Adrenal gland (tissue), 12 donors: ENCODE results near the gene GPC2. TPM values are rescaled to one million over a fixed set of nuclear protein-coding genes. Genes with fewer than 3 reads are reported as not detected.

ENCODE experiments used
- DNase-seq, 7 donors: peaks; one replicate each; pipeline ENCODE4 v3.0.0-alpha.2; 2019 to 2020
- H3K27ac ChIP-seq, 5 donors: fragments of 200-600 bp; sonication (generic) in 4 of 5; 1 replicate in 3 of 5; 2 replicates in 2 of 5; pipeline versions ENCODE4 v1.5.1 to v1.8.0; 2016 to 2020; ENCODE audit warnings: mild to moderate bottlenecking in 1 of 5
- H3K27me3 ChIP-seq: fragments of 200-600 bp; 2 replicates; pipeline ENCODE4 v1.8.0; 2021
- H3K36me3 ChIP-seq, 2 donors: fragments of 200-600 bp; replicated peaks in 1 of 2; 1 replicate in 1 of 2; 2 replicates in 1 of 2; pipeline versions ENCODE4 v1.5.1 to v1.8.0; 2018 to 2022
- H3K4me1 ChIP-seq, 2 donors: fragments of 200-600 bp; replicated peaks in 1 of 2; 1 replicate in 1 of 2; 2 replicates in 1 of 2; pipeline versions ENCODE4 v1.5.1 to v1.8.0; 2018 to 2021
- H3K4me3 ChIP-seq, 4 donors: fragments of 200-600 bp; sonication (generic) in 3 of 4; one replicate each; pipeline ENCODE4 v1.5.1; 2016 to 2018
- H3K9me3 ChIP-seq, 3 donors: fragments of 200-600 bp; sonication (generic) in 1 of 3; replicated peaks in 1 of 3; 1 replicate in 2 of 3; 2 replicates in 1 of 3; pipeline versions ENCODE4 v1.5.1 to v1.8.0; 2016 to 2021
- POLR2A ChIP-seq, 2 donors: fragments of 450-650 bp; IDR thresholded peaks; one replicate each; pipeline ENCODE4 v1.6.1; 2017; ENCODE audit warnings: antibody characterized with exemption in 2 of 2, mild to moderate bottlenecking in 2 of 2, moderate library complexity in 1 of 2
- WGBS, 4 donors: extraction: QIAGEN DNeasy Blood & Tissue Kit in 2 of 4; methylation state at CpG; one replicate each; pipeline versions ENCODE4 v1.1.5 to v1.1.7; 2013 to 2017; 5-methylcytosine and 5-hydroxymethylcytosine counted together
- intact Hi-C, 2 donors: fragments of 100-400 bp; cut with DNase I; formaldehyde crosslinking; loops; one replicate each; pipeline versions ENCODE4 v1.14.1 to v1.15.0; 2022 to 2023
- polyA plus RNA-seq, 3 donors: library from polyadenylated mRNA; stranded (reverse); fragments of 200-250 nt in 2 of 3; fragments of 350-450 nt in 1 of 3; fragmentation: Illumina TruSeq in 1 of 3; extraction: RNeasy Lipid Tissue Mini Kit (QIAGEN cat#74804) in 1 of 3; gene quantifications; one replicate each; pipeline ENCODE4 v1.2.3, GENCODE V29; 2013 to 2014
- total RNA-seq, 9 donors: library from RNA; depleted of rRNA in 4 of 9; stranded (reverse); fragments of >200 nt in 4 of 9; fragments of 120-200 nt in 1 of 9; fragmentation: NEBNext Ultra II Directional in 1 of 9; extraction: Animal tissue kit (Norgen Biotek cat#: 25700) in 1 of 9; gene quantifications; one replicate each; pipeline versions ENCODE4 v1.1.0 to v1.2.4, GENCODE V29; 2013 to 2023
- TF ChIP-seq, protein P1 (sequence below), 6 experiments: fragments of 450-650 bp in 4 of 6; fragments of 200-600 bp in 2 of 6; sonication (generic) in 1 of 6; IDR thresholded peaks; 1 replicate in 5 of 6; 2 replicates in 1 of 6; pipeline versions ENCODE4 v1.5.1 to v1.8.0; 2016 to 2021; ENCODE audit warnings: antibody characterized with exemption in 6 of 6, mild to moderate bottlenecking in 2 of 6, moderate library complexity in 1 of 6
- donor health status: healthy with polysubstance abuse.
- donor health status: Bipolar disorder and iron deficiency.
- donor health status: DM: yes; HTN: yes; CAD: no.
- donor health status: DM: no; HTN: no; CAD: no.
- donor health status: DM: no; HTN: no; CAD: no.
- donor health status: DM: yes; HTN: yes; CAD: no.

GPC2 gene
- total and polyA plus RNA-seq, 12 donors, result 0.05 to 4.3 (median 1.1) TPM

DNA sequence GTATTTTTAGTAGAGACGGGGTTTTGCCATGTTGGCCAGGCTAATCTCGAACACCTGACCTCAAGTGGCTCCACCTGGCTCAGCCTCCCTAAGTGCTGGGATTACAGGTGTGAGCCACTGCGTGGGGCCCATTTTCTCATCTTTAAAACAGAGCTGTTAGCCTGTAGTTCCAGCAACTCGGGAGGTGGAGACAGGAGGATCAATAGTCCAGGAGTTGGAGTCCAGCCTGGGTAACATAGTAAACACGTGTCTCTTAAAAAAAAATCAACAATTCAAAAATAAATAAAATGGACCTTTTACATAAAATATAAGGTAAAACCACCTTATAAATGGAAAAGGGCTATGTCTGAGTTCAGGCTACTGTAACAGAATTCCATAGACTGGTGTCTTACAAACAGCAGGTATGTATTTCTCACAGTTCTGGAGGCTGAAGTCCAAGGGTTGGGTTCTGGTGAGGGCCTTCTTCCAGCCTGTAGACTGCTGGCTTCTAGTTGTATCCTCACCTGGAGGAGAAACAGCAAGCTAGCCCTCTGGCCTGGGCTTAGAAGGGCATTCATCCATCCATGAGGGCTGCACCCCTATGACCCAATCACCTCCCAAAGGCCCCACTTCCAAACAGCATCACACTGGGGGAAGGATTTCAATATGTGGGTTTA lies 35.6 kb upstream of the GPC2 start:
- WGBS, 4 donors, result 85 to 88% (median 87%) methylated on average over 5 of the region's 5 CpGs
- H3K4me1 ChIP-seq, result peaks cover 0 to 4% of the 10 kb centered on the region in 2 donors
- no peak for TF ChIP-seq POLR2A (IDR thresholded peaks at IDR 0.05)
- TF ChIP-seq, protein P1, sequence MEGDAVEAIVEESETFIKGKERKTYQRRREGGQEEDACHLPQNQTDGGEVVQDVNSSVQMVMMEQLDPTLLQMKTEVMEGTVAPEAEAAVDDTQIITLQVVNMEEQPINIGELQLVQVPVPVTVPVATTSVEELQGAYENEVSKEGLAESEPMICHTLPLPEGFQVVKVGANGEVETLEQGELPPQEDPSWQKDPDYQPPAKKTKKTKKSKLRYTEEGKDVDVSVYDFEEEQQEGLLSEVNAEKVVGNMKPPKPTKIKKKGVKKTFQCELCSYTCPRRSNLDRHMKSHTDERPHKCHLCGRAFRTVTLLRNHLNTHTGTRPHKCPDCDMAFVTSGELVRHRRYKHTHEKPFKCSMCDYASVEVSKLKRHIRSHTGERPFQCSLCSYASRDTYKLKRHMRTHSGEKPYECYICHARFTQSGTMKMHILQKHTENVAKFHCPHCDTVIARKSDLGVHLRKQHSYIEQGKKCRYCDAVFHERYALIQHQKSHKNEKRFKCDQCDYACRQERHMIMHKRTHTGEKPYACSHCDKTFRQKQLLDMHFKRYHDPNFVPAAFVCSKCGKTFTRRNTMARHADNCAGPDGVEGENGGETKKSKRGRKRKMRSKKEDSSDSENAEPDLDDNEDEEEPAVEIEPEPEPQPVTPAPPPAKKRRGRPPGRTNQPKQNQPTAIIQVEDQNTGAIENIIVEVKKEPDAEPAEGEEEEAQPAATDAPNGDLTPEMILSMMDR (IDR thresholded peaks at IDR 0.05), result no peak

DNA sequence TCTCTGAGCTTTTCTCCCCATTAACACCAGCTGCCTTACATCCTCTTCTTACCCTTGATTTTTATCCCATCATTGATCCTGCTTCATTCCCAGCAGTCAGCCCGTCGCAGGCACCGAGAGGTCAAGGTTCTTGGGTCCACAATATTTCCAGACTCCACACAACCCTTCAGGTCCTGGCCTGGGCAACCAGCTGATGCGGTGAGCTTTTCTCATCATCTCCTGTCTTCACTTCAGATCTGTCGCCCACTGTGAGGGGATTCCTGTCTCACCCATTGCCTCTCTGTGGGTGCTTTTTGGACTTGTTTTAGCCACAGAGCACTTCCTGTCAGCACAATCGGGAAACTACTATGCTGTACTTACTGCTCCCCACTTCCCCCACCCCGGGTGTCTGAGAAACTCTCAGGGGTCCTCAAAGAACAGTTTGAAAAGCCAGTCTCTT lies 34.2 kb upstream of the GPC2 start:
- intact Hi-C loops, result loop anchor here in 1 of 2 donors (10.0 kb wide), 1 partner anchor 57 kb away; the partner anchor contains the start of gene TRAPPC14
- no peaks in the 10 kb centered on the region for H3K4me1 ChIP-seq
- no peaks in the 10 kb centered on the region for H3K36me3 ChIP-seq
- no peak for TF ChIP-seq POLR2A (IDR thresholded peaks at IDR 0.05)
- TF ChIP-seq, protein P1 (IDR thresholded peaks at IDR 0.05), result no peak
- no peak overlapping the region for H3K4me3 ChIP-seq
- 65 to 73% (median 69%) methylated on average over 7 of the region's 7 CpGs for WGBS, 4 donors
- no peaks in the 10 kb centered on the region for H3K9me3 ChIP-seq
- no peaks in the 10 kb centered on the region for H3K27me3 ChIP-seq
- no peak for DNase-seq
- no peak overlapping the region for H3K27ac ChIP-seq

More for the DNA sequence above, 35.6 kb upstream of the GPC2 start:
- no peaks in the 10 kb centered on the region for H3K9me3 ChIP-seq
- H3K27me3 ChIP-seq, result no peaks in the 10 kb centered on the region
- DNase-seq, result no peak
- no peak overlapping the region for H3K4me3 ChIP-seq
- intact Hi-C loops, result loop anchor here in 1 of 2 donors (10.0 kb wide), 1 partner anchor 58 kb away; the partner anchor contains the start of gene TRAPPC14
- H3K27ac ChIP-seq, result no peak overlapping the region
- no peaks in the 10 kb centered on the region for H3K36me3 ChIP-seq

DNA sequence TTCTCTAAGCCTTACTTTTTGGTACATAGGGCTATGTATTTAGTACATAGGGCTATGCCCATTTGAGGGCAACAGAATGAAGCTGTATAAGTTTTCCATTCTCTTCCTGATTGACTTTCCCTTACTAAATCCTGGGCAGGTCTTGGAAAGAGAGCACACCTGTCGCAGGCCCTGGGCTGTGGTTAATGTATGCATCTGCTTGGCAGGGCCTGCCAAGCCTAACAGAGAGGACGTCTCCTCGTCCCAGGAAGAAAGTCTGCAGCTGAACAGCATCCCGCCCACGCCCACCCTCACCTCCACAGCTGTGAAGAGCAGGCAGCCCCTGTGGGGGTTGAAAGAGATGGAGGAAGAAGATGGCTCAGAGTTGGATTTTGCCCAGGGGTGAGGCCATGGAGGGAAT lies 33.6 kb upstream of the GPC2 start:
- TF ChIP-seq POLR2A (IDR thresholded peaks at IDR 0.05), result no peak
- TF ChIP-seq, protein P1 (IDR thresholded peaks at IDR 0.05), result no peak
- intact Hi-C loops, result loop anchor here in 1 of 2 donors (10.0 kb wide), 1 partner anchor 56 kb away; the partner anchor contains the start of gene TRAPPC14
- Histone ChIP-seq H3K4me1 (no peaks in the 10 kb centered on the region), H3K27ac (no peak overlapping the region), H3K27me3 (no peaks in the 10 kb centered on the region), H3K4me3 (no peak overlapping the region), H3K36me3 (no peaks in the 10 kb centered on the region), H3K9me3 (no peaks in the 10 kb centered on the region)
- peak in 1 of 7 donors; percentile 42 for DNase-seq
- WGBS, 4 donors, result 80 to 92% (median 88%) methylated on average over 5 of the region's 5 CpGs

DNA sequence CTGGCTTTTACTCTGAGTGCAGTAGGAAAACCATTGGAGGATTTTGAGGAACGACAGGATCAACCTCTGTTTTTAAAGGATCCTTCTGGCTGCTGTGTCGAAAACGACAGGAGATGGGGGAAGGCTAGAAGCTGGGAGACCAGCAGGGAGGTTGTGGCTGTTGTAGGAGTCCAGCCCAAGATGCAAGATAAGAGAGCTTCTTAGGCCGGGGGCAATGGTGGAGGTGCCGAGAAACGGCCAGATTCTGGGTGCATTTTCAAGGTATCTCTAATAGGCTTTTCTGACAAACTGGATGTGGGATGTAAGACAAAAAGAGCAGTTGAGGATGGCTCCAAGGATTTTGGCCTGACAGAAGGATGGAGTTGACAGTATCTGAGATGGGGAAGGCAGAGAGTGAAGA lies 32.3 kb upstream of the GPC2 start:
- 65 to 81% (median 66%) methylated on average over 6 of the region's 6 CpGs for WGBS, 4 donors

More for the DNA sequence above, 32.3 kb upstream of the GPC2 start:
- intact Hi-C loops, result loop anchor here in 1 of 2 donors (5.0 kb wide), 1 partner anchor 77 kb away; no protein-coding TSS in a partner anchor
- no peaks in the 10 kb centered on the region for H3K36me3 ChIP-seq
- TF ChIP-seq POLR2A (IDR thresholded peaks at IDR 0.05), result no peak
- TF ChIP-seq, protein P1 (IDR thresholded peaks at IDR 0.05), result no peak
- H3K27ac ChIP-seq, result no peak overlapping the region
- DNase-seq, result no peak
- no peak overlapping the region for H3K4me3 ChIP-seq
- H3K27me3 ChIP-seq, result no peaks in the 10 kb centered on the region
- no peaks in the 10 kb centered on the region for H3K4me1 ChIP-seq
- no peaks in the 10 kb centered on the region for H3K9me3 ChIP-seq
